Measurements from ENCODE around the gene HLX.

Gene HLX

GRCh38 chr1:220876511-220877376, 2.5 kb upstream of the HLX start:
- TF ChIP-seq JUND (IDR thresholded peaks at IDR 0.05; ENCODE audit: low read depth): no peak
- in situ Hi-C loops (cut with HindIII; ENCODE audit: low pct_unique_long_range_greater_than_20kb, low sequenced_read_pairs): no loop called here
- DNase-seq (ENCODE audit: low read depth in 1 of 2, low spot score in 1 of 2): no peak

GRCh38 chr1:220877377-220878095, 1.7 kb upstream of the HLX start:
- no peak for TF ChIP-seq JUND (IDR thresholded peaks at IDR 0.05; ENCODE audit: low read depth)
- in situ Hi-C loops (cut with HindIII; ENCODE audit: low pct_unique_long_range_greater_than_20kb, low sequenced_read_pairs): no loop called here
- no peak for DNase-seq (ENCODE audit: low read depth in 1 of 2, low spot score in 1 of 2)

GRCh38 chr1:220878191-220879075, 810 bp upstream of the HLX start:
- in situ Hi-C loops (cut with HindIII; ENCODE audit: low pct_unique_long_range_greater_than_20kb, low sequenced_read_pairs): no loop called here
- TF ChIP-seq JUND (IDR thresholded peaks at IDR 0.05; ENCODE audit: low read depth): no peak
- DNase-seq (ENCODE audit: low read depth in 1 of 2, low spot score in 1 of 2): no peak

GRCh38 chr1:220879509-220880361, 492 bp downstream of the HLX start:
- in situ Hi-C loops (cut with HindIII; ENCODE audit: low pct_unique_long_range_greater_than_20kb, low sequenced_read_pairs): no loop called here
- peak; percentile 30 to 76 for DNase-seq (ENCODE audit: low read depth in 1 of 2, low spot score in 1 of 2)
- TF ChIP-seq JUND (IDR thresholded peaks at IDR 0.05; ENCODE audit: low read depth): no peak

GRCh38 chr1:220880362-220880670, 1.1 kb downstream of the HLX start:
- in situ Hi-C loops (cut with HindIII; ENCODE audit: low pct_unique_long_range_greater_than_20kb, low sequenced_read_pairs): no loop called here

GRCh38 chr1:220880726-220881506, 1.7 kb downstream of the HLX start:
- no peak for TF ChIP-seq JUND (IDR thresholded peaks at IDR 0.05; ENCODE audit: low read depth)
- DNase-seq (ENCODE audit: low read depth in 1 of 2, low spot score in 1 of 2): peak in 1 of 2 experiments; percentile 11
- in situ Hi-C loops (cut with HindIII; ENCODE audit: low pct_unique_long_range_greater_than_20kb, low sequenced_read_pairs): no loop called here

More at GRCh38 chr1:220880362-220880670, 1.1 kb downstream of the HLX start:
- no peak for DNase-seq (ENCODE audit: low read depth in 1 of 2, low spot score in 1 of 2)
- no peak for TF ChIP-seq JUND (IDR thresholded peaks at IDR 0.05; ENCODE audit: low read depth)

GRCh38 chr1:220882061-220882891, 3.0 kb downstream of the HLX start:
- TF ChIP-seq JUND (IDR thresholded peaks at IDR 0.05; ENCODE audit: low read depth): no peak
- in situ Hi-C loops (cut with HindIII; ENCODE audit: low pct_unique_long_range_greater_than_20kb, low sequenced_read_pairs): no loop called here
- DNase-seq (ENCODE audit: low read depth in 1 of 2, low spot score in 1 of 2): no peak

- TF ChIP-seq JUND (IDR thresholded peaks at IDR 0.05; ENCODE audit: low read depth): no peak
- no peak for DNase-seq (ENCODE audit: low read depth in 1 of 2, low spot score in 1 of 2)
- in situ Hi-C loops (cut with HindIII; ENCODE audit: low pct_unique_long_range_greater_than_20kb, low sequenced_read_pairs): no loop called here
Measured at GRCh38 chr1:220884109-220884980, 5.1 kb downstream of the HLX start.

- in situ Hi-C loops (cut with HindIII; ENCODE audit: low pct_unique_long_range_greater_than_20kb, low sequenced_read_pairs): no loop called here
- no peak for TF ChIP-seq JUND (IDR thresholded peaks at IDR 0.05; ENCODE audit: low read depth)
- DNase-seq (ENCODE audit: low read depth in 1 of 2, low spot score in 1 of 2): no peak
Measured at GRCh38 chr1:220884981-220885918, 6.0 kb downstream of the HLX start.

All from T47D (cell line).